GM19468 (cell line): ENCODE results near the gene NEU1.
"Not testable (repeated sequence)": the region's sequence is repeated elsewhere in the genome, so short reads cannot be mapped to it uniquely, and the experiment has no call there.

Experiments used
- ATAC-seq: cut with Tn5 transposase; IDR thresholded peaks from one replicate; pipeline ENCODE4 v1.9.1; 2021; ENCODE audit warnings: mild to moderate bottlenecking, moderate library complexity, moderate number of reproducible peaks; ENCODE audit not compliant: unreplicated experiment; ENCODE audit errors: extremely low read depth

The NEU1 gene

DNA sequence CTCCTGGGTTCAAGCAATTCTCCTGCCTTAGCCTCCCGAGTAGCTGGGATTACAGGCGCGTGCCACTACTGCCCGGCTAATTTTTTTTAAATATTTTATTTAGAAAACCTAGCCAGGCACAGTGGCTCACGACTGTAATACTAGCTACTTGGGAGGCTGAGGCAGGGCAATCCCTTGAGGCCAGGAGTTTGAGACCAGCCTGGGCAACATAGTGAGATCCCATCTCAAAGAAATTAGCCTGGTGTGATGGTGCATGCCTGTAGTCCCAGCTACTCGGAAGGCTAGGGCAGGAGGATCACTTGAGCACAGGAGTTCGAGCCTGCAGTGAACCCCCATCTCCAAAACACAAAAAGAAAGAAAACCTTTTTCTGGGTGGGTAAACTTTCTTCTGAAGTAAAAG, 13.7 kb upstream of the NEU1 start:
- no peak for ATAC-seq

GRCh38 chr6:31875877-31876276, 13.3 kb upstream of the NEU1 start:
- no peak for ATAC-seq

DNA sequence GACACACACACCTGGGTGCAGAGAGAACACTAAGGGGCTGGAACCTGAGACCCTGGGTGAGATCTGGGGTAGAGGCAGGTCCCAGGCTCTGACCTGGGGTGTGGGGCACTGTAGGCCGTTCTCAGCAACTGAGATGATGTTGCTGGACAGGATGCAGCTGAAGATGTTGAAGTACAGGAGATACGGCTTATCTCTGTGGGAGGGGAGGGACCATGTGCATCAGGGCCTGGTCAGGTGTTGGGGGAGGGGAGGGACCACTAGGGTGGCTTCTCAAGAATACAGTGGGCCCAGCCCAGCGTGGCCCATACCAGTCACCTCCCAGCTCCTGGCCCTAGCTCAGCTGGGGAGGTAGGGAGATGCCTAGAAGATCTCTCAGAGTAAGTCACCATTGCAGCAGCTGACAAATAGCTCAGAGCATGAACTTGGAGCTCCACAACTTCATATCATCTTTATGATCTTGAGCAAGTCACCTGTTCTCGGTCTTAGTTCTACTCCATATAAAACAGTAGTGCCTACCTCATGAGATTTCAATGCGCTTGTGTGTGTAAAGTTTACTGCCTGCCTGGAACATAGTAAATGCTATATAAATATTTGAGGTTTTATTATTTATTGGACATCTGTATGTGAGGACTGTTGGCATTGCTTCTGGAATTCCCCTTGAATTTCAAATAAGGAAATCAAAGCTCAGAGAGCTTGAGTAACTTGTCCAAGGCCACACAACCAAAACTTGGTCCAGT, 12.4 kb upstream of the NEU1 start:
- no peak for ATAC-seq

DNA sequence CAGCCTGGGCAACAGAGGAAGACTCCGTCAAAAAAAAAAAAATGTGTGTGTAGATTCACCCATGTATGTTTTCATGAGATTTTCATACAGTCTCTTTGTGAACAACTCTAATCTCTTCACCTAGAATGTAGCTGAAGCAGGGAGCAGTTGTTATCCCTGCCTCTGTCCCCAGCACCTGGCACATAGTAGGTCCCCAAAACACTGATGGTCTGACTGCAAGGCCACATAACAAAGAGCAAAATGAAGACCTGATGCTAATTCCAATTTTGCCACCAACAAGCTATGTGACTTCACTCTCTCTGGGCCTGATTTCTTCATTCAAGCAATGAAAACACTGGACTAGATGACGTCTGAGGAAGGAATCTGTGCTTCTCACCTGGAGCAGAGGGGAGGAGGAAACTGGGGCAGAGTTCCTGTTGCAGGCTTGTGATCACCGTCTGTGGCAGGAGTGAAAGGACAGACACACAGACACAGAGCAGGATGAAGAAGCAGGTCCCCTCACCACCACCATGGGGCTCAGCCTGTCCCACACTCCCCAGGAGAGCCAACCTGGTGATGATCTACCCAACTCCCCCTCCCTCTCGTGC, 11.6 kb upstream of the NEU1 start:
- ATAC-seq = no peak

GRCh38 chr6:31871046-31871659, 8.5 kb upstream of the NEU1 start:
- ATAC-seq = no peak

DNA sequence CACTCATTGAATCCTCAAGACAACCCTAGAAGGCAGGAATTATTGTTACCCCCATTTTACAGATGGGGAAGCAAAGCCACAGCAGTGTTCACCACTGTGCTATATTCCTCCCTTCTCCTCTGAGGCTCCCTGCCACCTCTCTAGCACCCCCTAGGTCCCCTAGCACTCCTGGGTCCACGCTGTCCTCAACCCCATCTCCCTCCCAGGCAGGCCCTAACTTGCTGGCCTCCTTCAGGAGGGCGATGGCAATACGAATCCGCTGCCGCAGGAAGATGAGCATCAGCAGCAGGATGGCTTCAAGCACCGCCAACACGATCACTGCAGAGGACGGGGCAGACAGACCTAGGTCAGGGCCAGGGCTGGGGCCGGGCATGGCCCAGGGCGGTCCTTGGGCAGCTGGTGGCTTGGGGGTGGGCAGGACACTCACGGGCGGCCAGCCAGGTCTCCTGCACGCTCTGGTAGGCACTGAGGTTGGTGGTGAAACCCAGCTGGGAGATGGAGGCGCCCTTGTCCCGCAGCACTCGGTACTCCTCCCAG, 7.8 kb upstream of the NEU1 start:
- ATAC-seq = no peak

- no peak for ATAC-seq
Measured at GRCh38 chr6:31869343-31869742, 6.7 kb upstream of the NEU1 start.

DNA sequence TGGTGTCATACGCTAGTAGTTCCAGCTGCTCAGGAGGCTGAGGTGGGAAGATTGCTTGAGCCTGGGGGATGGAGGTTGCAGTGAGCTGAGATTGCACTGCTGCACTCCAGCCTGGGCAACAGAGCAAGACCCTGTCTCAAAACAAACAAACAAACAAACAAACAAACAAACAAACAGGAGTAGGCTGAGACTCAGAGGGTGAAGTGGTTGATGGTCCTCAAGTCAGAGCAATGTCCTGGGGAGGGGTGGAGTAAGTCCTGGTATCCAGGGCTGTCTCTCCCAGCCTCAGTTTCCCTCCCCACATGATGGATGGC, 6.0 kb upstream of the NEU1 start:
- not testable (repeated sequence) for ATAC-seq

DNA sequence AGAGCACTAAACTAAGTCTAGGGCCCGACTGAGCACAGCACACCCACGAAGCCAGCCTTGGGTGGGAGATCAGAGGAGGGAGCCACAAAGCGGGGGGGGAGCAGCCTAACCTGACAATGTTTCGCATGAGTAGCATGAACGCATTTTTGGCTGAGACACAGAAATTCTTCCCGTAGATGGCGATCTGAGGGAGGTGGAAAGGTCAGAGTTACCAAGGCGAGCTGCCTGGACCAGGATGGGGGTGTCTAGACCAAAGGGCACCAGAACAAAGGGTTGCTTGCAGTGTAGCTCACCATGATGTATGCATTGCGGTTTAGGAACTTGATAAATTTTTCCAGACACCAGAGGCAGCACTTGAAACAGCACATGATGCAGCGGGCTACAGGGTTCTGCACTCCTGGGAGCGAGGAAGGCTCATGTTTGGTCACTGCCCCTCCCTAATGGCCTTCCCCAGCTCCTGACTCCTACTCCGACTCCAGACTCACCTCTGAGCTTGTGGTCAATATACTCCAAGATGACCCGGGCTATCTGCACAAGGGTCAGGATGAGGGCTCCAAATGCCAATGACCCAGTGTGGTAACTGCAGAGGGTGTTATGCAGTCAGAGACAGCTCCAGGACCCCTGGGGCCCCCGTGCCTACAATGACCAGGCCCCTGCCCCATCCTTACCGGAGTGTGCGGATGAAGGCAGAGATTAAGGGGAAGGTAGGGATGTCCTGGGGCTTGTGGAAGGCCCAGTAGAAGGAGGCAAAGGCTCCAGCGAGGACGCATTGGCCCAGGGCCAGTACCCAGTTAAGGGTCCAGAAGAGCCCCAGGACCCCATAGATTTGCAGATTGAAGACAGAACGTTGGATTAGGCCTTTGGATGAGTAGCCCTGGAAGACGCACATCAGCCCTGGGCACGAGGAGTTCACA, 2.8 kb upstream of the NEU1 start:
- ATAC-seq = no peak

- no peak for ATAC-seq
Measured at GRCh38 chr6:31864818-31865204, 2.2 kb upstream of the NEU1 start.

GRCh38 chr6:31864123-31864562, 1.5 kb upstream of the NEU1 start:
- ATAC-seq = not testable (repeated sequence)

DNA sequence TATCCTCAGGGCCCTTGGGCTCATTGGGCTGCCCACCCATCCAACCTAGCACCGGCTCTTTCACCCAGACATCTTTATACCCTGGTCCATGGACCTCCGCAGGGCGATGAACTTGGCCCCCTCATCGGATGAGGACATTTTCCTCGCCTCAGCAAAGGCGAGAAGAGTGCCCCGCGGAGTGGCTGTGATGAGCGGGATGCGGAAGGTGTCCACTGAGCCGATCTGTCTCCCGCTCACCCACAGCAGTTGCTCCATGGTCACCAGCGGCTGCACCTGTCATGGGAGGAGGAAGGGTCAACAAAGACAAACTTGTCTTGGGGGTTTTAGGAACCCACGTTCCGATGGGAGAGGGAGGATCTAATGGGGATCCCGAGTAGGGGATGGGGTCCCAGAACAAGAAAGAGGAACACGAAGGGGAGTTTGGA, 690 bp downstream of the NEU1 start:
- ATAC-seq = no peak

- ATAC-seq = no peak
Measured at GRCh38 chr6:31861150-31861549, 1.5 kb downstream of the NEU1 start.

DNA sequence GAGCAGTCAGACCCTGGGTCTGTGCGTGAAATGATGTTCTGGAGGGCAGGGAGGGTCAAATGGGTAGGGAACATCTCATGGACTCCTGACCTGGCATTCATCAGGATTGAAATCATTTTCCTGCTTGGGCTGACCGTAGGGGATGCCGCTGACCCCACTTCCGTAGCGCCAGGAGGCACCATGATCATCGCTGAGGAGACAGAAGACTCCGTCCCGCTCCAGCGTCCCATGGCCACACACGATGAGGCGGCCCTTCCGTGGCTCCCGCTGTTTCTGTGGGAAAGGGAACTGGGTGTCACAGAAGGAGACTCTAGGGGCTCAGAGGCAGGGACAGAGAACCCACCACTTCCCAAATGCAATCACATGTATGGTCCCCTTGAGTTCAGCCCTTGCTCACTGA, 2.3 kb downstream of the NEU1 start:
- ATAC-seq = no peak

DNA sequence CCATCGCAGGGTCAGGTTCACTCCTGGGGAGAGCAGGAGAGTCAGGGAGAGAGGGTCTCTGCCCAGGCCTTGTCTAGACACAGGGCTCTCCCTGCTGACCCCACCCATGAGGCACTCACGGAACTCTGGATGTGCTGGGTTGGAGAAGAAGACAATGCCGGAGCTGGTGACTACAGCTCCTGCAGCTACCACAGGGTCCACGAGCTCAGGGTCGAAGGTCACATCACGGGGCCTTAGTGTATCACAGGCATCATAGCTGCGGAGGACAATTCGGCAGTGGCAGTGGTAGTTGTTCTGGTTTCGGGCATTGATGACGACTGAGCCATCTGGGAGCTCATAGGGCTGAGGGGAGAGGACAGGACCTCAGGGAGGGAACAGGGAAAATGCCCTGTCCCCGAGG, 2.7 kb downstream of the NEU1 start:
- ATAC-seq = no peak

- no peak for ATAC-seq
Measured at GRCh38 chr6:31858707-31859106, 3.9 kb downstream of the NEU1 start.

GRCh38 chr6:31857774-31858173, 4.8 kb downstream of the NEU1 start:
- not testable (repeated sequence) for ATAC-seq

- ATAC-seq = not testable (repeated sequence)
Measured at GRCh38 chr6:31851980-31852718, 10.5 kb downstream of the NEU1 start.

- ATAC-seq = no peak
Measured at GRCh38 chr6:31851485-31851832, 11.2 kb downstream of the NEU1 start.
